Subcutaneous adipose tissue (tissue), 4 donors: ENCODE results near the gene SIK3. TPM values are rescaled to one million over a fixed set of nuclear protein-coding genes. Genes with fewer than 3 reads are reported as not detected.

Experiments
- total RNA-seq, 4 donors: library from RNA; depleted of rRNA; stranded (reverse); fragments of >200 nt; gene quantifications; one replicate each; pipeline ENCODE4 v1.1.0, GENCODE V29; 2016
- TF ChIP-seq, protein P1 (sequence below): fragments of 450-650 bp; IDR thresholded peaks from one replicate; pipeline ENCODE4 v1.5.1; 2016; ENCODE audit warnings: low read depth, mild to moderate bottlenecking, control low read depth, antibody characterized with exemption, moderate library complexity

SIK3 gene
- total RNA-seq, 4 donors from 2014 or later: 27.7 to 44.8 (median 40.3) TPM

GRCh38 chr11:116828632-116829524, 269.4 kb downstream of the SIK3 start:
- TF ChIP-seq, protein P1, sequence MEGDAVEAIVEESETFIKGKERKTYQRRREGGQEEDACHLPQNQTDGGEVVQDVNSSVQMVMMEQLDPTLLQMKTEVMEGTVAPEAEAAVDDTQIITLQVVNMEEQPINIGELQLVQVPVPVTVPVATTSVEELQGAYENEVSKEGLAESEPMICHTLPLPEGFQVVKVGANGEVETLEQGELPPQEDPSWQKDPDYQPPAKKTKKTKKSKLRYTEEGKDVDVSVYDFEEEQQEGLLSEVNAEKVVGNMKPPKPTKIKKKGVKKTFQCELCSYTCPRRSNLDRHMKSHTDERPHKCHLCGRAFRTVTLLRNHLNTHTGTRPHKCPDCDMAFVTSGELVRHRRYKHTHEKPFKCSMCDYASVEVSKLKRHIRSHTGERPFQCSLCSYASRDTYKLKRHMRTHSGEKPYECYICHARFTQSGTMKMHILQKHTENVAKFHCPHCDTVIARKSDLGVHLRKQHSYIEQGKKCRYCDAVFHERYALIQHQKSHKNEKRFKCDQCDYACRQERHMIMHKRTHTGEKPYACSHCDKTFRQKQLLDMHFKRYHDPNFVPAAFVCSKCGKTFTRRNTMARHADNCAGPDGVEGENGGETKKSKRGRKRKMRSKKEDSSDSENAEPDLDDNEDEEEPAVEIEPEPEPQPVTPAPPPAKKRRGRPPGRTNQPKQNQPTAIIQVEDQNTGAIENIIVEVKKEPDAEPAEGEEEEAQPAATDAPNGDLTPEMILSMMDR: no peak

DNA sequence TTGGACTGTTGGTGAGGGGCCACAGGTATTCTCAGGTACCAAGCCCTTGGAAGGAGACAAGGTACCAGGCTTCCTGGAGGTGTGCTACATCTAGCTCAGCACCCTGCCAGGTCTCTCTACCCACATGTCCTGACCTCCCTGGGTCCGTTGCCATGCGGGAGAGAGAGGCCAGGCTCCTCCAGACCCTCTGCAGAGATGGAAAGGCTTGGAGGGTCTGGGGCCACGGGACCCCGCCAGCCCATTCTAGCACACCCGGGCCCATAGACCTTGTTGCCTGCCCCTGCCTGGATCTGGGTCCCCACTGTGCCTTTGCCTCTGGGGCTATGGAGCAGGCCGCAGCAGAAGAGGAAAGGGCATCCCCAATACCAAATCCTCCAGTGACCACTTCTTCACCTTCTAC, 270.8 kb downstream of the SIK3 start:
- TF ChIP-seq, protein P1: no peak

DNA sequence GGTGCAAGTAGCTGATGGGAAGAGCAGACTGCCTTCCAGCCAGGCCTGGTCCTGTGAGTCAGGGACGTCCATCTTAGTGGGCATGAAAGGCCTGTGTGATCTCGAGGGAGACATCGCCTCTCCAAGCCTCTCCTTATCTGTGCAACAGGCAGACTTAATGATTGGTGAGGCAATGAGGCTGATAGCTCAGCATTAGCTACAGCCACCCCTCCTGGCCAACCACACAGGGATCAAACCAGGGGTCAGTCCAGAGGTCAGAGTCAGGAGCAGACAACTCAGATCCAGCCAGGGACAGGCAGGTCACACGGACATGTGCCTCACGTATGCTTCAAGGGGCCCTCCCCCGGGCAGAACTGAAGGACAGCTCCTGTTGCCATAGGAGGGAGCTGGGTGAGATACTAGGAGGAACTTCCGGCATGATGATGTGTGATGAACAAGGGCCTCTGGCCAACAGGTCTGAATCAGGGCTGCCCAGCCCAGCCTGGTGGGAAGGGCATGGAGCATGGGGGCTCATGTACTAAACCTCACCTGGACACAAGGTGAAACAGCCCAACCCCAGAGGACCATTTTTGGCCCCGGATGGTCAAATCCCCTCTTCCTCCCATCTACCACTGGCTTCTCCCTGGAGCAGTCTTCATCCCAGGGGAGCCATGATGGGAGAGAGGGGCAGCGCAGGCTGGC, 271.3 kb downstream of the SIK3 start:
- TF ChIP-seq, protein P1: no peak

DNA sequence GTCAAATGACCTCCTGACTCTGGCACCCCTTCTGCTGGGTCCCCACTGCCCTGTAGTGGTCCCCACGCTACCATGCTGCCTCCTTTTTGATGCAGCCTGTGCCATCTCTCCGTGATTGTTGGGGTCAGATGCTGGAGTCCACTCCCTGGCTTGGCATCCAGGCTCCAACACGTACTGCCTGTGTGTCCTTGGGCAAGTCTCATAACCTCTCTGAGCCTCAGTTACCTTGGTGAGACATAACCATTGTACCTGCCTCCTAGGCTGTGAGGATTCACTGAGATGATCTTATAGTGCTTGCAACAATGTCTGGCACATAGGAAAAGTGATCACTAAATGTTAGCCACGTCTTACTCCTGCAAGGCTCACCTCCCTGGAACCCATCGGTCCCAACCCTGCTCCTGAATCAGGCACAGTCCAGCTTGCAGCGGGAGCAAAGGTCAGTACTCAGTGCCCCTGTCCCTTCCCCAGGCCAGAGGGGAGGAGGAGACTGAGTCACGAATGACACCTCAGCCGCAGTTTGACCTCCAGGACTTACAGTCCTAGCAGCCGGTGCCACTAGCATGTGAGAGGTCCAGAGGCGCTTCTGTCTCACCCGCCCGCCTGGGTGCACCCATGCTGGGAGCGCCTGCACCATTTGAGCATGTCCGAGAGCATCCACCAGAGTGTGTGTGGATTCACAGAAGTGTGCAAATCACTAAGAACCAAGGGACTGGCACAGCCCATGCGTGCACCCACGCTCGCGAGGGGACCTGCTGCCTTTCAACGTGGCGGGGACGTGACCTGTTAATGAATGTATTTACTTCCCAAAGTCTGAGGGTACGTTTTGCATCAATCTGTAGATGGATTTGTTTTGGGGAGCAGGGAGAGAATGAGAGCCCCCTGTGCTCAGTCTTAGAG, 272.1 kb downstream of the SIK3 start:
- TF ChIP-seq, protein P1: no peak

DNA sequence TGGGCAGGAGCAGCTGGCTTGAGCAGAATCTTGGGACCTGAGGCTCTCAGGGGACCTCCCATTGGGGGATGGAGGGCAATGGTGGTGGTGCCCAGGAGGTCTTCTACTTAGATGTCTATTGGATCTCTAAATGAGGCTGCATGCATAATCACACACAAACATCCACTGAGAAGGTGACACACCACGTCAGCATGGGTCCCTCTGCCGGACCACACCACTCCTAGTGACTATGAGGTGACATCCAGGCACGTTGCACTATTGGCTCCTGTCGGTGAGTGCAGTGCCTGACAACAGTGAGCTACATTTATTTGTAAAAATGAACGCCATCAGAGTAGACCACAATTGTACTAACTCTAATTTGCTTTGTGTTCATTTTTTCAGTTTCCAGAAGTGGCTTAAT, 272.8 kb downstream of the SIK3 start:
- TF ChIP-seq, protein P1: no peak

GRCh38 chr11:116823031-116823843, 275.0 kb downstream of the SIK3 start, which contains the start of gene APOA4:
TSS of gene APOA4 (minus strand) at chr11:116823304. CDS start at chr11:116823191, 113 bp downstream.
- TF ChIP-seq, protein P1: no peak
